ENCODE data around the gene PHOSPHO1.
A peak's percentile ranks its signal among the peaks of the same experiment; 100 is the strongest.
"Not testable (repeated sequence)": the region's sequence is repeated elsewhere in the genome, so short reads cannot be mapped to it uniquely, and the experiment has no call there.

Gene PHOSPHO1, protein sequence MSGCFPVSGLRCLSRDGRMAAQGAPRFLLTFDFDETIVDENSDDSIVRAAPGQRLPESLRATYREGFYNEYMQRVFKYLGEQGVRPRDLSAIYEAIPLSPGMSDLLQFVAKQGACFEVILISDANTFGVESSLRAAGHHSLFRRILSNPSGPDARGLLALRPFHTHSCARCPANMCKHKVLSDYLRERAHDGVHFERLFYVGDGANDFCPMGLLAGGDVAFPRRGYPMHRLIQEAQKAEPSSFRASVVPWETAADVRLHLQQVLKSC

DNA sequence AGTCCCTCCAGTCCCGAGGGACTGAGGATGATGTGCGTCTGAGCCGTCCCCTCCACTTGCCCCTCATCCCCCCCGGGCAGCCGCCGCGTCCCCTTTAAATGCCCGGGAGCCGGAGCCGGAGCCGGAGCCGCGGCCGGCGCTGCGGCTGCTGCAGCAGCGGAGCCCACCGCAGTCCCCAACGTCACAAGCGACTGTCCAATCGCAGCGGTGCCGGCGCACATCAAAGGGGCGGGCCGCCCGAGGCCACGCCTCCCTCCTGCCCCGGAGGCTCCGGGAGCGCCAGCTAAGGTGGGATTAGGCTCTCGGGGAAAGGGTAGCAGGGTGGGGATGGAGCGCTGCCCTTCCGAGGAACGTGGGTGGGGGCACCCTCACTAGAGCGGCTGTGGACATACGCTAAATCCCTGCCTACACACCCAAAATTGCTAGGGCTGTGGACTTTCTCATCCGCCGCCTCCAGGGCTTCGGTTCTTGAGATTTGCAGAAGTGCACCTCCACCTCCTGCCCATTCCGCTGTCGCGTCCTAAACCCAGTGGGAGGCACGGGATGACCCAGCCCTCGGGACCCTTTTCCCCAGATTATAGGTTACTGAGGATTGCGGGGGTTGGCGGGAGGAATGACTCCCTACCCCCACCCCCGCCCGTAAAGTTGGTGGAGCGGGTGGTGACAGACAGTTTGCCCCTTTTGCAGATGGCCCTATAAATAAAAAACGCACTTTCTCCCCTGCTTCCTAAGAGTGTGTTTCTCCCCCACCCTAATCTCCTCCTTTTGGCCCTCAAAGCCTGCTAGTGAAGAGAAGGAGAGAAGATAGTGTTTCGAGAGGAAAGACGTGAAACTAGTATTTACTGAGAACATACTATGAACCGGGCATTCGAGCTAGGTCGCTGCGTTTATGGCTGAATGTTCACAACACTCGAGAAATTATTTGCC is at the start of gene PHOSPHO1:
Gene PHOSPHO1, minus strand, starts transcription at position 152 of the 927 bp plus-strand sequence. CDS start 4,096 bp downstream, outside the sequence.
- peak; percentile 89 for DNase-seq (ENCODE audit: low spot score)

DNA sequence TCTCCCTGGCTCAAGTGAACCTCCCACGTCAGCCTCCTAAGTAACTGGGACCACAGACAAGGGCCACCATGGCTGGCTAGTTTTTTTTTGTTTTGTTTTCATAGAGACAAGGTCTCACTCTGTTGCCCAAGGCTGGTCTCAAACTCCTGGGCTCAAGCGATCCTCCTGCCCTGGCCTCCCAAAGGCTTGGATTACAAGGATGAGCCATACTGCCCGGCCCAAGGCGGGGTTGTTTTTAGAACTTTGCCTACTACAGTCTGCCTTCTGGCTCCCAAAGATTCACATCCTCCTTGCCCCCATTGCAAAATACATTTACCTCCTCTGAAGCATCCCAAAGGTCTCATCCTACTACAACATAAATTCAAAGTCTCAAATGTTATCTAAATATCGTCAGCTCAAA is 49.5 kb upstream of the PHOSPHO1 start:
- no peak for DNase-seq (ENCODE audit: low spot score)

DNA sequence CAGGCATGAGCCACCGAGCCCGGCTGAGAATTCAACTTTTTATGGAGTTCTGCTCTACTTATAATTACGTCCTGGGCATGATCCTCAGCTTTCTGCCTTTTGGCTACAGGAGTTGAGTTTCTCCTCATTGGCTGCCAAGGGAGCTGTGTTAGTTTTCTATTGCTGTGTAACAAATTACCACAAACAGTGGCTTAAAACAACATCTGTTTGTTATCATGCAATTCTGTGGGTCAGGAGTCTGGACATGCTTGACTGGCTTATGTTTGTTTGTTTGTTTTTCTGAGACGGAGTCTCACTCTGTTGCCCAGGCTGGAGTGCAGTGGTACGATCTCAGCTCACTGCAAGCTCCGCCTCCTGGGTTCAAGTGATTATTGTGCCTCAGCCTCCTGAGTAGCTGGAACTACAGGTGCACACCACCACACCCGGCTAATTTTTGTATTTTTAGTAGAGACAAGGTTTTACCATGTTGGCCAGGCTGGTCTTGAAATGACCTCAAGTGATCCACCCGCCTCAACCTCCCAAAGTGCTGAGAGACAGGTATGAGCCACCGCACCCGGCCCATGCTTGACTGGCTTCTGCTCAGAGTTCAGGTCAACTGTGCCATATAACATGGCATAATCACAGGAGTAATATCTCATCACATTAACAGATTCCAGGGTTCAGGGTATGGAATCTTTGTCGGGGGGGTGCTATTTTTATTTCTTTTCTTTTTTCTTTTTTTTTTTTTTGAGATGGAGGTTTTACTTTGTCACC is 48.9 kb upstream of the PHOSPHO1 start:
- DNase-seq (ENCODE audit: low spot score): not testable (repeated sequence)

- DNase-seq (ENCODE audit: low spot score): no peak
These were observed 47.5 kb upstream of the PHOSPHO1 start for GRCh38 chr17:49278076-49278475.

- DNase-seq (ENCODE audit: low spot score): no peak
These were observed 47.1 kb upstream of the PHOSPHO1 start for GRCh38 chr17:49277638-49278037.

- not testable (repeated sequence) for DNase-seq (ENCODE audit: low spot score)
These were observed 45.4 kb upstream of the PHOSPHO1 start for GRCh38 chr17:49275981-49276380.

GRCh38 chr17:49269356-49269755 is 38.8 kb upstream of the PHOSPHO1 start:
- DNase-seq (ENCODE audit: low spot score): no peak

DNA sequence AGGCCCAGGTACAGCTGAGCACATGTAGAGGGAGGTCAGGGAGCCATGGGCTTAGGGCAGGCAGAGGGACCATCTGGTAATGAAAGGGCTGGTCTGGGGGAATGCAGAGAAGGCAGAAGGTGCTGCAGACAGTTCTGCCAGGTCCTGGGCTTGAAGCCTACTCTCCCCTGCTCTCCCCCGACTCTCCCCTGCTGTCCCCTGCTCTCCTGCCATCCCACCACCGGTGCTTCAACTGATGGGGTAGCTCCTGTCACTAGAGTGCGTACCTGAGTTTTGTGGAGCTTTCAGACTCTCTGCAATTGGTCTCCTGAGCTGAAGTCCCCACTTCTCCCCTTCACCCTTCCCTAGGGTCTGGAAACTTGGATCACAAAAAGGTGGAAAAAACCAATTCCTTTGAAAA is 37.3 kb upstream of the PHOSPHO1 start:
- DNase-seq (ENCODE audit: low spot score): no peak

DNA sequence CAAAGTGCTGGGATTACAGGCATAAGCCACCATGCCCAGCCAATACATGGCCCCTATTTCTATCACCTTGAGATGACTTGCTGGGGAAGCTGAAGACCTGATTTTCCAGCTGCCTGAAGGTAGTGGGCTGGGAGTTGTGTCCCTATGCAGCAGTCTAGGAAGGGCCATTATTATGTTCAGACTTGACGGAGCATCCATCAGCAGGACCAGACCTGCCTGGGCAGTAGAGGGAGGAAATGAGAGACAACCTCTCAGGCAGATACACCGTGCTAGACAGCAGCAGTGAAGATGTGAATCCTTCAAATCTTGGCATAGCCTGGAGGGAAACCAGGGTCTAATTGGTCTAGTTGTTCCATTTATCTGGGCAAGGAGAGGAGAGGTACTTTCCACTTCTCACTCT is 35.6 kb upstream of the PHOSPHO1 start:
- DNase-seq (ENCODE audit: low spot score): no peak

DNA sequence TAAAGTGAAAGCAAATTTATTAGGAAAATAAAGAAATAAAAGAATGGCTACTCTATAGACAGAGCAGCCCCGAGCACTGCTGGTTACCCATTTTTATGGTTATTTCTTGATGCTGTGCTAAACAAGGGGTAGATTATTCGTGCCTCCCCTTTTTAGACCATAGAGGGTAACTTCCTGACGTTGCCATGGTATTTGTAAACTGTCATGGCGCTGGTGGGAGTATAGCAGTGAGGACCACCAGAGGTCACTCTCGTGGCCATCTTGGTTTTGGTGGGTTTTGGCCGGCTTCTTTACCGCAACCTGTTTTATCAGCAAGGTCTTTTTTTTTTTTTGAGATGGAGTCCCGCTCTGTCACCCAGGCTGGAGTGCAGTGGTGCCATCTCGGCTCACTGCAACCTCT is 31.0 kb upstream of the PHOSPHO1 start:
- not testable (repeated sequence) for DNase-seq (ENCODE audit: low spot score)

DNA sequence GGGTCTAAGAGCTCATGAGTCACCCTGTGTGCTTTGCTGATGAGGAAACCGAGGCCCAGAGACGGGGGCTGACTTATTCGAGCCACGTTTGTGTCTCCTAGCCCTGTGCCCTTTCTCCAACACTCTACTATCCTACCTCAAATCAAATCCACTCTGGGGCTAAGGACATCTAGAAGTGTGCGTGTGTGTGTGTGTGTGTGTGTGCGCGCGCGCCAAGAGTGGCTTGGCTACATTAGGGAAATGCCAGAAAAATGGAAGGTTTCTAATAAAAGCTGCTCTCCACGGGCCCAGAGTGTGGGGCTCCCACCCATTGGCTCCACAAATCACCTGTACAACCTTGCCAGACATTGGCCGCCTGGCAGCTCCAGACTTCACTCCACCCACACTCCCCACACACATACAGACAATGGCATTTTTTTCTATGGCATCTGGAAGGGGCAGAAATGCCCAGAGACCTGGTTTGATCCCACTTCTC is 30.3 kb upstream of the PHOSPHO1 start:
- no peak for DNase-seq (ENCODE audit: low spot score)

DNA sequence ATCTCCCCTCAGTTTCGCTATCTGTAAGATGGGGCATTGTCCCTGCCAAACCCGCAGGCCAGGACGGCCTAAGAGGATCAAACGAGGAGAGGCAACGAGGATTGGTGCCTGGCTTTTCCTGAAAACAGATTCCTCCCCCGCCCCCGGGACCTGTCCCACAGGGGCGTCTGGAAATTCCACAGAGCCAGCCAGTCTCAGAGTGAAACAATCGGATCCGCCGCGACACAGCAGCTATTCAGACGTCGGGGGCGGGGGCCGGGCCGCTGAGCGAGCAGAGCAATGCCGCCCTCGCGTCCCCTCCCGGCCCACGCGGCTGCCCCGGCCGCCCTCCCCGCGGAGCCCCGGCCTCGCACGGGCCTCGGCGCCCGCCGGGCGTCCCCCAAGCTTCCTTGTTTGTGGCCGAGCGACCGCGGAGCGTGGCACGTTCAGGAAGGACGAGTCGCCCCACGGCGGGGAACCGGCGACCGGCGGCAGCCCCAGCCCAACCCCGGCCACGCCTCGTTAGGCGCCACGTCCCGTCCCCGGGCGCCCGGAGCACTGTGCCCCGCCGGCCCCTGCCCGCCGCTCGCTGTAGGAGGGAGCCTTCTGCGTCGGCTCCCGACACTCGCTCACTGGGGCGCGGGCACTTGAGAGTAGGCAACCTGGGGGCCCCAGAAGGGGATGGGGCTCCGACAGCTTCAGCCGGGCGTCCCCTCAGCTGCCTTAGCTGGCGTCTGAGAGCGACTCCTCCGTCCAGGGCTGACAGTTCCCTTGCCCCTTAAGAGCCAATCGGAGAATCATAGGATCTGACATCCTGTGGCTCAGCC is 29.6 kb upstream of the PHOSPHO1 start:
- no peak for DNase-seq (ENCODE audit: low spot score)

DNA sequence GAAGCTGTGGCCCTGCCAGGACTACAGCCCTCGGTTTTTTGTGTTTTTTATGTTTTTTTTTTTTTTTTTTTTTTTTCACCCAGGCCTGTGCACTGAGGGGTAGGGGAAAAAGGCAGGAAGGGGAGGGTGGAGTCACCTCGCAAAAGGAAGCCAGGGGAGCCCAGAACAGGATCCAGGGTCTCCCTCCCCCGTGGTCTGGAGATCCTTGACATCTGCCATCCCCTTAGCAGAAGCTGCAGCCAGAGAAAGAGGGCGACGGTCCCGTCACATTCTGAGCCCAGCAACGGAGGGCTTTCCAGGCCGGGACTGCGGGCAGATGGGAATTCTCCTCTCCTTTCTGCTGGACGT is 29.1 kb upstream of the PHOSPHO1 start:
- no peak for DNase-seq (ENCODE audit: low spot score)

- no peak for DNase-seq (ENCODE audit: low spot score)
These were observed 27.8 kb upstream of the PHOSPHO1 start for GRCh38 chr17:49258394-49258793.

DNA sequence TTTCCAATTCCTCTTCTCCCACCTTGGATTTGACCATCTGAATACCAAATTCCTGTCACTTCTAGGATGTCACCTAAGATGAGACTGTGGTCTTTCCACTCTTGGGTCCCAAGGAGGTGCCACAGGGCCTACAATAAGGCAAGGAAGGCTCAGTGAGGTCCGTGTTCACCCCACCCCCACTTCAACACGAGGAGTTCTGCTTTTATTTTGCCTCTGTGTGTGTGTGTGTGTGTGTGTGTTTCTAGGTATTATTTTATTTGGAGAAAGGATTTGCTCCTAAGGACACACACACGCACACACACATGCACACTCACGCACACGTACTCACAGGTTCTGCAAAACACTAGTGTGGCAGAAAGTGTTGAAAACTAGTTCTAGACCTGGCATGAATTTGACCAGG is 24.5 kb upstream of the PHOSPHO1 start:
- DNase-seq (ENCODE audit: low spot score): no peak

DNA sequence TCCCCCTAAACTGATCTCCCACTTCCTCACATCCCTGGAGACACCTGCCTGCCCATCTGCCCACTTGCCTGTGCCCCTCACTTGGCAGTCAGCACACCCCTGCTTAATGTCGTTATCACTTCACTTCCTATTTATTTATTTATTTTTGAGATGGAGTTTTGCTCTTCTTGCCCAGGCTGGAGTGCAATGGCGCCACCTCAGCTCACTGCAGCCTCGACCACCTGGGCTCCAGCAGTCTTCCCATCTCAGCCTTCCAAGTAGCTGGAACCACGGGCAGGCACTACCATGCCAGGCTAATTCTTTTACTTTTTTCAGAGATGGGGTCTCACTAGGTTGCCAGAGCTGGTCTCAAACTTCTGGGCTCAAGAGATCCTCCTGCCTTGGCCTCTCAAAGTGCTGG is 23.5 kb upstream of the PHOSPHO1 start:
- DNase-seq (ENCODE audit: low spot score): no peak

DNA sequence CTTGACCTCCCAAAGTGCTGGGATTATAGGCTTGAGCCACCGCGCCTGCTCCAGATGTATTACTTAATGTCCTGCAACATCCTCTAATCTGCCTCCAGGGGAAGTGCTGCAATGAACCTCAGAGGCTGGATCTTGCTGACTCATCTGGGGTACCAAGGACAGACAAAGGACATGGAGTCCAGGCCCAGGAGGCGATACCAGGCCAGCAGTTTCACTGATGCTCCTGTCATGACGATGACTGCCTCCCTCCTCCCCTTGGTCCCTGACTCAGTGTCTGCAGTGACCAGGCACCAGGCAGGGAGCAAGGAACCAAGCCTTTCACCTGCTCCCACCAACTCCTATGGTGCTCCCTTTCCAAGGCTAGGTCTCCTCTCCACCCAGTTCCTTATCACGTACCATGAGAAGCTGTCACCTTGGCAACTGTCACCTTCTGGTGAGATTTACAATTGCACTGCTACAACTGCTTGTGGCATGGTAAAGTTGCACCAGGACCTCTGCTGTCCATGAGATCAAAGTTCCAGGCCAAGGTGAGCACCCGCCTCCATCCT is 21.6 kb upstream of the PHOSPHO1 start:
- DNase-seq (ENCODE audit: low spot score): peak; percentile 23

GRCh38 chr17:49249890-49250522 is 19.4 kb upstream of the PHOSPHO1 start:
- DNase-seq (ENCODE audit: low spot score): no peak

DNA sequence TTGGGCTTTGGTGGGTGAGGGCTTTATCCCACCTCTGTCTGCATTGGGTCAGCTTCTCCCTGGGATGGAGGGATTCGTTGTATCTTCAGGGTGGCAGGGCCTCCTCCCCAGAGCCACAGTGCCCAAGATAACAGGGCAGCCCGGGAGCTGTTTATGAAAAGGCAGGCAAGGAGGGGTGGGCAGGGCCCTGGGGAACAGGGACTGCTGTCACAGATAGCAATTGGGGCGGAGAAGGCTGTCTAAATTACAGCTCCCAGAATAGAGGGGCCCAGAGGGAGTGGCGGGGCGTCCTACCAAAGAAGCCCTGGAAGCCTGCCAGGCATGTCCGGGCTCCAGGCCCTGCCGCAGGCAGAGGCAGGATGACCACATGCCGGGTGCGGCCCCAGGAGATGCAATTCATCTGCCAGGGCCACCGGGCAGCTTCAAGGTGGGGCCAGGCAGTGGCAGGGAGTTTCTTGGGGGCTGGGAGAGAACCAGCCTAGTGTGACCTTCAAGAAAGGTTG is 18.8 kb upstream of the PHOSPHO1 start:
- DNase-seq (ENCODE audit: low spot score): no peak

GRCh38 chr17:49247944-49248343 is 17.4 kb upstream of the PHOSPHO1 start:
- no peak for DNase-seq (ENCODE audit: low spot score)

DNA sequence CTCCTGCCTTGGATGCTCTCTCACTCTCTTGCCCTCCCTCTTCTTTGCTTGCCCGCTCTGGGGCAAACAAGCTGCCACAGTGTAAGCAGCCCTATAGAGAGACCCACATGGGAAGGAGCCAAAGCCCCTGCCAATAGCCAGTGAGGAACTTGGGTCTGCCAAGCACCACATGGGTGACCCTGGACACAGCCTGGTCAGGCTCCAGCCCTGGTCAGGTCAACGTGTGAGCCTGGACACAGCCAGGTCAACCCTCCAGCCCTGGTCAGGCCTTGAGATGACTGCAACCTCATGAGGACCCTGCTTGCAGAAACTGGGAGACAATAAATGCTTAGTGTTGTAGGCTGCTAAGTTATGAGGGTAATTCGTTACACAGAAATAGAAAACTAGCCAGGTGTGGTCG is 14.3 kb upstream of the PHOSPHO1 start:
- DNase-seq (ENCODE audit: low spot score): no peak

Measured in NAMALWA (cell line).